H4 (cell line): Measurements from ENCODE around the gene ANKH. TPM values are rescaled to one million over a fixed set of nuclear protein-coding genes. Genes with fewer than 3 reads are reported as not detected.

Experiments
- DNase-seq: peaks from one replicate; pipeline ENCODE4 v3.0.0-alpha.2; 2015; ENCODE audit warnings: low spot score
- total RNA-seq: library from RNA; depleted of rRNA; stranded (reverse); fragments of >200 nt; shearing (Covaris generic); gene quantifications from 2 replicates; pipeline ENCODE4 v1.2.3, GENCODE V29; 2014

ANKH gene
- total RNA-seq, 1 experiment from 2014 or later: 20.8 TPM

DNA sequence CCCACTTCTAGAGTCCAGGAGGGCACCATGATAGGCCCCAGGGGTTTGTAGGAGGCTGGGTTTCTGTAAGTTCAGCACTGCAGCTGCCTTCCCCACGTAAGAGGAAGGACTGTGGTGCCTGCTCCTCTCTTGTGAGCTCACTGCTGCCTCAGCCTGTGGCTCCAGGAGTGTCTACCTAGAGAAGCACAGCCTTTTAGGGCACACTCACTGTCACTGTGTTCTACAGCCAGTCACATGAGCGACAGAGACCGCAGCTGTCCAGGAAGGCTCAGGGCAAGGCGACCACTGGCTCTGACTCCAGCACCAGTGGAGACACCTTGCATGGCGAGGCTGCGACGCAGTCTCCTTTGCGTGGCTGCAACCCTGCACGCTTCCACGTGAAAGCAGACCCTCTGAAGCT, 134.3 kb downstream of the ANKH start:
- no peak for DNase-seq

DNA sequence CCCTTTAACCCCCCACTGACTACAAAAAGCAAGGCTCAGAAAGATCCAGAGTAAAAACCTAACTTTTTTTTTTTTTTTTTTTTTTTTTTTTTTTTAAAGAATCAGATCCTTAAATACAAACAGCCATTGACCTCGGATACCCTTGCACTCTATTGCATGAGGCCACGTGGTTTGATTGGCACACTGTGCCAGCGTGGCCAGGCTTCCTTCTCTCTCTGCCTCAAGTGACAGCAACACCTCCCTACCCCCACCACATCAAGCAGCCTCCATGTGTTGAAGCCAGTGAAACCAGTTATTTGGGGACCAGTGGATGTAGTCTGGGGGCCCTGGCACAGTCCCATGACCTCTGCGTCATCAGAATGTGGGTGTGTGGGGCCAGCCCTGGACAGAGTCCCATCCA, 135.6 kb downstream of the ANKH start:
- DNase-seq: no peak

DNA sequence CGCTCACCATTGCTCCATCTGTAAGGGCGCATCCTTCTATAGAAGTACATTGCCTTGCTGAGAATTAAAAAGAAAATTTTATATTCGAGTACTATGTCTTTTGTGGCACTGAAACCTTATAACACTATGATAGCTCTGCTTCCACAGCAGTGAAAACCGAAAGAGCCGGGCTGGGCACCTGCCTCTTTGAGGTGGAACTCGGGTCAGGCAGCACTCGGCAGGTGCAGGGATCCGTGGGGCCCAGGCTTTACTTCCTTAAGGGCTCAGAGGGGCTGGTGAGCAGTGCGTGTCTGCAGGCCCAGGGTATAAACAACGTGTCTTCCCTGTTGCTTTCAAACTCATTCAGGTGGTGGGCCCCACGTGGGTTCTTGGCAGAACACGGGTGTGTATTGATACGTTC, 137.2 kb downstream of the ANKH start:
- DNase-seq: no peak

DNA sequence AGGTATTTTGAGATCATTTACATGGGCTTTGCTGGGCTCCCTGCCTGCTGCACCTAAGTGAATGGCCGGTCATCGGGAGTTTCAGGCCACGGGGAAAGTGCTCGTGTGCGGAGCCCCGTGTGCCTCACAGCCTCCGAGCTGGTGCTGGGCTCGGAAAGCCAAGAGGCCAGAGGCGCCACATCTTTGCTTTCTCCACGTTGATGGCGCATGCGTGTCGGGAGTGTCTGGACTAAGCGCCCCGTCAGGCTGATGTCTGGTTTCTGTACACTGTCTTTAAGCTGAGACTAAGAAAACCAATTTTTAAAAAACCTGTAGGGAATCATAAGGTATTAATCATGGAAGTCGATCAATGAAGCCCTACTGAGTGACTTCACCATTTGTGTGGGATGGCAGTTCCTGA, 137.9 kb downstream of the ANKH start:
- DNase-seq: no peak

DNA sequence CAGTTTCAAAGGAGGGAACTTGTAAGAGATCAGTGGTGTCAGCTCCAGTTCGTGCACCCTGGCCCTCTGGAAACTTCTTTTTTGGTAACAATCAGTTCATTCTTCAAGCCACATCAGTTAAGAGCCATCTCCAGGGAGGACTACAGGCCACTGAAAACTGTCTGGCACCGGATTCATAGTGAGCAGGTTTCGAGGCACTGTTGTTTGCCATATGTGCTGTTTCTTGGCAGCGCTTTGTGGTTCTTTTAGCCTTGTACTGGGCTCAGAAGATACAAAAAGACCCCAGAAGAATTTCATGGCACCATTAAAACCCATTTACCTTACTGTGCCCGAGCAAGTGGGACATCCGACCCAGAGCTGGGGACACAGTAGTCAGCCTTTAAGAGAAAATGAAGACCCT, 138.6 kb downstream of the ANKH start:
- no peak for DNase-seq

DNA sequence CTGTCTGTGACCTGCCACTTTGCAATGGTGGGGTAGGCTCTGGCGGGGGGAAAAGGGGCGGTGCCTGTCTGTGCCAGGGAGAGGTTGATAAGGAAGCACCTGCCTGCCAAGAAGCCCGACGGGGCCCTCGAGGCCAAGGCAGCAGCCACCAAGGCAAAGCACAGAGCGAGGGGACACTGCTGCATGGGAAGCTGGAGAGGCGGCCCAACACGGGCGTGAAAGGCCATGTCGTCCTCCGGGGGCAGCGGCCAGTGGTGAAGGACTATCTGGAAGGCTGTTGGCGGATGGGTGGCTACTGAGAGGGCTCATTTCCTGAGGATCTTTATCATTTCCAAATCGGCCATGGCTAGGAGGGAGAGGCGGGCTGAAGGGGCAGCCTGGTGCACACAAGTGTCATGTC, 140.7 kb downstream of the ANKH start:
- DNase-seq: no peak

DNA sequence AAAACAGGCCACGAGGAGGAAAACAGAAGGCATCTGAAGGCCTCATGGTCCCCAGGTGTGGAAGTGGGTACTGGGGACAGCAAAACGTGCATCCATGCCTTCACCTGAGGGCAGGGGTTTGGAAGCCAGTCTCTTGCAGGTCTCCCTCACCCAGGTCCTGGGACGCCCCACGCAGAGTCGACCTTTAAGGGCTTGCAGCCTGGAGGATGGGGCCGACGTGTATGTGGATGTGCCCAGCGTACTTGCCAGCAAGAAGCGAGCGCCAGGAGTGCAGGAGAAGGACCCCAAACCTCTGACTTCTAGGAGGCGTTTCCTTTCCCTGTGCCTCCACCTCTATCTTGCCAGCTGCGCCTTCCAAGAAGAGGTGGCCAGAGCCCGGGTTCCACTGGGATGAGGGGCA, 141.1 kb downstream of the ANKH start:
- DNase-seq: no peak

DNA sequence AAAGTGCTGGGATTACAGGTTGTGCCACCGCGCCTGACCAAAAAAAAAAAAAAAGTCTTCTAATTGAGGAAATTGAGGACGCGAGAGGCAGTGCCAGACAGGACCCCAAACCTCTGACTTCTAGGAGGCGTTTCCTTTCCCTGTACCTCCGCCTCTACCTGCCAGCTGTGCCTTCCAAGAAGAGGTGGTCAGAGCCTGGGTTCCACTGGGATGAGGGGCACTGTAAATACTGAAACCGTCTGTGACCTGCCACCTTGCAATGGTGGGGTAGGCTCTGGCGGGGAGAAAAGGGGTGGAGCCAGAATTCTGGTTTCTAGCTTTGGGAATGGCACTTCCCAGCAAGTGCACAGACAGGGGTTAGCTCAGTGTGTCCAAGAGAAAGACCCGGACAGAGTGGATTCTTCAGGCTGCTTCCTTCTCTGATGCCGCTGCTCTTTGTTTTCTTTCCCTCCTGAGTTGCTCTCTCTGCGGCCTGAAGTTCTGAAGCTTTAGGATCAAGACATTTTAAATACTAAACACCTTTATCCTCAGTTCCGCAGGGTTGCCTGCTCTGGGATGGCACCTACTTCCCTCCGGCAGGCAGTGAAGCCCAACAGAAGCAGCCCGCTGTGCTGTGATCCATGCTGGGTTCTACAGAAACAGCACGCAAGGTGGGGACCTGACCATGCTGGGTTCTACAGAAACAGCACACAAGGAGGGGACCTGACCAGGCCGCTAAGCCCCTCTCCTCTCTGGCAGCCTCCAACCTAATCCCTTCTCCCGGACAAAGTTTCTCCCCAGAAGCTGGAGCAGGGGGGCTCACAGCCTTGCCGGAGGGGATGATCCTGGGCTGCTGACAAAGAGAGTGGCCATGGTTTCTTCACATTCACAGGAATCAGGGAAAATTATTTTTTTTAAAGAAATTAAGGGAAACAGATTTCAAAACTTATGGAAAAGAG, 141.9 kb downstream of the ANKH start:
- DNase-seq: no peak

DNA sequence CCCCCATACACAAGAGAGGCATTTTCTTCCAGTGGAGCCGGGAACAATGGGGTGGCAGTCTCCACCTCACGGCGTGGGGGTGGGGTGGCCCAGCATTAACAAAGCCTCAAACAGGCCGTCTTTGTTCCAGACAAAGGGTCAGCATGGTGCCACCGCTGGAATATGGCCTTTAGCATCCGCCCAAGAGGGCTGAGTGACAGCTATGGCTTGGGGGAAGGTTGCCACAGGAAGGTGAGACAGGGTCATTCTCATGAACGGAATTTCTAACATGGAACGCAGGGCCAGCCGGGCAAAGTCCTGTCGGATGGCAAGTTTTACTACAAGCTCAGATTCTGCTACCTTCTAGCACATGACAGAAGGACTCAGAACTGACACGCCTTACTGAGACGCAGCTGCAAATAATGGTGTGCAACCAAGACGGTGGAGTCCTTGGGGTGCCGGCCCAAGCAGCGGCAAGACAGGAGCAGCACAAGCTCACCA, 143.1 kb downstream of the ANKH start:
- no peak for DNase-seq

DNA sequence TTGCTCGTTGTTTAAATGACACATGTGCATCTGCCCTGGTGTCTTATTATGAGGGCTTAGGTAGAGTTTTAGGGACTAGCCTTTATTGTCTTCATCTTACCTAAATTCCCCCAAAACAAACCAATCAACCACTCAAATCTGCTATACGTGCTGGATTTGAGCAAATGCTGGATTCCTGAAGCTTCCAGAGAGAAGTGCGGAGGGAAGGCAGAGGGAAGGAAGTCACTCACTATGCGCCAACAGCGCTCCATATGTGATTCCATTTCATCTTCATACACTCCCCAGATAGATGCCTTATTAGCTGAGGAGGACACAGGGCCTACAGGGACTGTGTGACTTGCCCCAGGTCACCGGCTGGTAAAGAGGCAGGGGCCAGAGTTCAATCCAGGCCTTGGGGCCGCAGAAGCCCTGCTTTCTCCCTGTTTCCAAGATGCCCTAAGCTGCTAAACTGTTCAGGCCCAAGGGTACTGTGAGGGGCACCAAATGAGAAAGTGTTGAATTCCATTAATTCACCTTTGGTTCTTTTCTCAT, 143.6 kb downstream of the ANKH start:
- DNase-seq: no peak

DNA sequence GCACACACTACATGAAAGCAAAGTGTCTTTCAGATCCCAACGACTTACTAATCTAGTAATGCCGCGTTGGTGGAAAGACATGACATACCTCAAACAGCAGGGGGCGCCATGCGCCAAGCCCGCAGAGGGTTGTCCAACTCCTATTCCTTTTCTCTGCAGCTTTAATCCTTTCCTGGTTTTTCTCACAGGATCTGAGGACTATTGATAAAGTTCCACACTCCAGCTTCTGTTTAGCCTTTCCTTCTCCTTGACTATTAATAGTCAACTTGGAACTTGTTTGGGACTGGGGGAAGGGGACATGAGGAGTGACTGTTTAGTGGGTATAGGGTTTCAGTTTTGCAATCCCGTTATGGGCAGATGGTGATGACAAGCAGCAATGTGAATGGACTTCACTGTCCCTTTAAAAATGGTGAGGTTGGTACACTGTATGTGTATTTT, 144.1 kb downstream of the ANKH start:
- DNase-seq: peak; percentile 75

DNA sequence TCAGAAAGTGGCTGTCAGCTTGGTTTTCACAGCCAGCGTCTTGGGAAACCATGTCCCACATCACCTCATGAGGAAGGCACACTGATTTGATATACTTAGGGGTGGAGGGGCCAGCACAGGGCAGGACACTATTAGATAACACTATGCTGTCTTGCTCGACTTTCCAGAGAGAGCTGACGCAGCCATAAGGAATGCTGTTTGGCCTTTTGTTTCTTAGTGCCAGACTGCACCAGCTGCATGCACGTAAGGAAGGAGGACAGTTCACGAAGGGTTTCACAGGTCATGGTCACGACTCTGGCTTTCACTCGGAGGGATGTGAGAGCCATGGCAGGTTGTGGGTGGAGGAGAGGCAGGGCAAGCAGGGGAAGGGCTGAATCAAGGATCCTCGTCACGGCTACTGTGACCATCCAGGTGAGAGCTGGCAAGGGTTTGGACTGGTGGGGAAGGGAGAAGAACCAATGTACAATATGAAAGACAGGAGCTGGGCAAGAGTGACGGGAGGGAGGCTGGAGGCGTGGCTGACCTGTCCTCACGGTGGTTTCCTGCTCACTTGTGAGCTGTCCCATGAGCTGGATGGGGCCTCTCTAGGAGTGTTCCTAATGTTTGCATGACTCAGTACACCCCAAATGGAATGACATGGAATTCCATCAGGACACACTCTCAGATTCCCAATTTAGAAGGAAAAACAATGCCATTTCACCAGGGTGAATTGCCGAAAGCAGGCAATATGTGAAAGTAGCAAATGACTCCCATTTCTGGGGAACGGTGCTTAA, 145.3 kb downstream of the ANKH start:
- no peak for DNase-seq

DNA sequence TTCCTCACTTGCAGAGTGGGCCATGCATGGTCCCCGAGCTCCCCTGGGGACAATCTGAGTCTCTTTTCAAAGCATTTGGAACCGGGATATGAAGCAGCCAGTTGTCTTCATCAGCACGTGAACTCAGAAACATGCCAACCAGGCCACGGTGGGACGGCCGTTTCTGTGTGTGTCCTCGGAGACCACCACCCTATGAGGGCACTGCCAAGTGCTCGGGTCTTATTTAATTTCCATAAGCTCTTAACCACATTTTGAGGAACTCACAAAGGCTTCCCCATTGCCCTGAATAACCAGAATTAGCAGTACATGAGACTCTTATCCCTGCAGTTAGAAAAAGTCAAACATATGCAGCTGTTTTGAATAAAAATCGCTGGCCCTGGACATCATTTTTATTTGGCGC, 146.9 kb downstream of the ANKH start:
- DNase-seq: no peak

DNA sequence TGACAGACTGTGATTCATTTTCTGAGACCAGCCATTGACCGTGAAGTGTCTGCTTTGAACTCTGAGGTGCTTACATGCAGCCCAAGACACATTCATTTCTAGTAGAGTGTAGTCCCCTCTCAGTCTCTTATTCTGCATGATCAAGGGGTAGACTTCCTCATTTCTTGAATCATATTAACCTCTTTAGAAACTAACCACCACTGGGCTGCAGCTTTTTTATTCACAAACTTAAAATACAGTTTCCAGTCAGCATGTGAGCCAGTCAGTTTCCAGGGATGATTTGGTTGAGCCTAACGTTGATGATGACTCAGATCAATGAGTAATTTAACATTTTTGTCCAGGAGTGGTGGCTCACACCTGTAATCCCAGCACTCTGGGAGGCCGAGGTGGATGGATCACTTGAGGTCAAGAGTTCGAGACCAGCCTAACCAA, 147.9 kb downstream of the ANKH start:
- no peak for DNase-seq

DNA sequence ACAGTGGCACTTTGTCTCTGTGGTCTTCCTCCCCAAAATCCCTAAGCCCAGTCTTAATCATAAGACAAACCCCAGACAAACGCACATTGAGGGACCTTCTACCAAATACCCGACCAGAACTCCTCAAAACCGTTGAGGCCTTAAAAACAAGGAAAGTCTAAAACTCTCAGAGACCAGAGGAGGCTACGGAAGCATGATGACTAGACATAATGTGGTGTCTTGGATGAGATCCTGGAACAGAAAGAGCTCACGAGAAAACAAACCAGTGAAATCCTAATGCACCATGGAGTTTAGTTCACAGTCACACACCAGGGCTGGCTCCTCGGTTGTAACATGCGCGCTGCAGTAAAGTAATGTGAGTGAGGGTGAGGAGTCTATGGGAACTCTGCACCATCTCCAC, 148.7 kb downstream of the ANKH start:
- DNase-seq: no peak

DNA sequence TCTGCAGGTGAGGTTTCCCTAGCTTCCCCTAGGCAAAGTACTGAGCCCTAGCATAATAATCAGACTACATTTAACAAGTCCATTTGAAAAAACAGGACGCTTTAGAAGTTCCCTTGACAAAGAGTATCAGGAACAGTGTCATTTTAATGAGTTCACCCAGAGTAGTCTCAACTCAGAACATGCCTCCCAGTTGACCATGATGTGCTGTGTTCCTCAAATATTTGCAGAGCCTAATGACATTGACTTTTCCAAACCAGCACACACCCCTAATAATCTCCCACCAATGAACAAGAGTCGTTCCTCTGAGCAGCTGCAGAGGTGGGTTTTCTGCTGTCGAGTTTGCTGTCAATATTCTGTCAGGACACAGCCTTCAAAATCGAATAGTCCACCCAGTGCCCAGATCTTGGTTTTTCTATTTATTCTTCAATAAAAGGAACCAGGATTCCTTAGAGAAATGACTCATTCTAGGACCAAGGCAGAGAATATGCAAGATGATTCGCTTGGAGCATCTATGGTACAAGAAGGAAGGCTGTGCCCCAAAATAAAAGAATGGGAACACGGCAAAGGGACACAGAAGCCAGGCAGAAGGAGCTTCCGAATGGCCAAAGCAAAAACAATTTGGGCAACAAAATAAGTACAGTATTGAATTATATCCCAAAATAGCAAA, 149.5 kb downstream of the ANKH start:
- DNase-seq: no peak

DNA sequence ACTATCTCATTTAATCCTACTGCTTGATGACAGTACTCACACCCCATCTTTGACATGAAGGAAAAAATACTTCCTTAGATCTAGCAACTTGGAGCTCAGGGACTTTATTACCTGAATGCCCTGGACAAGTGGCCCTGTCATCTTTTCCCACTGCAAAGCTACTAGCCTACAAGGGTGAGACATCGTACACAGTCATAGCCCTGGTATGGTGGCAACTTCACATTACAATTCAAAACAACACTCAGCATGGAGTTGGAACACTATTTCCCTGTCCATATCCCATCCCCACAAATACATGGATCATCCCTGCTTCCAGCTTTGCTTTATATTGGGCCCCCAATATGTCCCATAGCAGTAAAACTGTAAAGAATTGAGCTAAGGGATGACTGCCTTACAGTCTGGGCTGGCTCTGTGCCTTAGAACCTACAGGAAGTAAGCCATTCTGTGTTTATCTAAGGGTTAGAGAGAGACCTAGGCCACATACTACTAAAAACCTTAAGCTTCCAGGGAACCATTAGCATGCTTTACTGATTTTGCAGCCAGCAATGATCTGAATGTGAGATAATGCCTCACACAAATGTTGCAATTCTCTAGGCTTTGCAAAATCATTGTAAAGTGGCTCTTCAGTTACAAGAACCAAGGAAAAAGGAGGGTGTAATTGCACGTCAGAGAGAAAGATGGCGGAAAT, 151.2 kb downstream of the ANKH start:
- peak; percentile 42 for DNase-seq

DNA sequence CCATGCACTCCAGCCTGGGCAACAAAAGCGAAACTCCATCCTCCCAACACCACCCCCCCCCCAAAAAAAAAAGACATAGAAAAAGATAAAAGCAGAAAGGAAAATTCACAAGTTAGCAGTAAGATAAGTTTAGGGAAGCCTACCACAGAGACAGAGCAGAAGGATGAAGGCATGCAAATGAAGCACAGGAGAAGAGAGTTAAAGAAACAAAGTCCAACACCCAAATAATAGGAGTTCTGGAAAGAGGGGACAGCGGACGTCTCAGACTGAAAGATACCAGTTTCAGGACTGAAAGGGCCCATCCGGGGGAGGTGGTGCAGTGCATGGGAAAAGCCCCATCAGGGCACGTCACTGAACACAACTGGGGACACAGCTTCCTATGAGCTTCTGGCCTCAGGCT, 152.8 kb downstream of the ANKH start:
- no peak for DNase-seq

DNA sequence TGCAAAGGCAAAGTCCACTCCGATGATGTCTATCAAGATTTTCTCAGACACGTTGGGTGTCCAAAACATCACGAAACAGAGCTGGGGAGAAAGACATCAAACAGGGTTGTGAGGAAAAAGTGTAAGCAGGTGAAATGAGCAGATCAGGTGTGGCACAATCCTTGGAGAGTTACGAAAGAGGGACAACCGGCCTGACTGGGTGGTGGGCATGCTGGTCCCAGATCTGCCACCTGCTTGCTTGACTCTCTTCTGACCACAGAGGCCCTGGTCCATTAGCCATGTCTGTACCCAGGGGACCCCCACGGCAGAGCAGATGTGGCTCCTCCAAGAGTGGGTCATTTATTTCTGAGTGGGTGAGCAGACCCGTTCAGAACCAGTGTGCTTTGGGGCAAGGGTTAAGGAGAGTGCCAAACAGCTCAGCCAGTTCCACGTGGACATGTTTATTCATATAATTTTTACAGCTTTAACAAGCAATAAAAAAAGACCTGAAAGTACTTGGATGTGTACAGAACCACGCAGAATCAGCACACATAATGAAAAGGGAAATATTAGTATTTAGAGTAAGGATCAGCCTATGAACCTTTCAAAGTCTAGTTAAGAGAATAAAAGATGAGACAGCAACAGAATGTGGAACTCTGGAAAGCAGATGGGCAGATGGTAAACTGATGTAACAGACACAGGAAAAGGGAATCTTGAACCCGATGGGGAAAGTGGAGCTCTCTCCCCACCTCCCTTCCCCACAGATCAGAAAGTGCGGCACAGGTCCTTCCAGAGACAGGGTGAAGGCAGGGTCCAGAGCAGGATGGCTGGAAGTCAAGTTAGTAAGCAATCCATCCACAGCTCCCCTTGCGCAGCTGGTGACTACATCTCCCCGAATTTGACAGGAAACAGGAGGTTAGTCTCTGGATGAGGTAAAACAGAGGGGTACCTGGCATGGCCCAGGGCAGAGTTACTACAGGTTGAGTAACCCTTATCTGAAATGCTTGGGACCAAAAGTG, 154.5 kb downstream of the ANKH start:
- no peak for DNase-seq

DNA sequence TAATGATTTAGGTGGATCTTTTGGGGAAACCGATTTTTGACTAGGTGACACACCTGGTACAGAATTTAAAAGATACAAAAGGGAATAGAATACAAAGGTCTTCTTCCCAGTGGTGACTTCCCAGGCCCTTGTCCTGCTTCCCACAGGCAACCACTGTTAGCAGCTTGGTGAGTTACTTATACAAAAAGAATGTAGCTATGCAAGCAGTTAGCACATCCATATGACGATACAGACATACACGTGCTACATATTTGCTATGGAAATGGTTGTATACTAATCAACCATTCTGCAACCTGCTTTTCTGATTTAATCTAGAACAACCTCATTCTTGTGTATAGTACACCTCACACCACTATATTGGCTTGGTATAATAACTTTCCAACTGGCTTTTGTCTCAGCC, 156.1 kb downstream of the ANKH start:
- no peak for DNase-seq
